HepG2 (cell line): ENCODE data around the gene RASL10A. TPM values are rescaled to one million over a fixed set of nuclear protein-coding genes. Genes with fewer than 3 reads are reported as not detected.

Experiments used
- AGO1 ChIP-seq: fragments of 200-400 bp; formaldehyde crosslinking; IDR thresholded peaks from 2 replicates; pipeline ENCODE4 v1.6.1; 2017; ENCODE audit warnings: mild to moderate bottlenecking, low read depth, low read length, moderate library complexity; ENCODE audit not compliant: poor library complexity, severe bottlenecking
- AHR ChIP-seq: IDR thresholded peaks from 2 replicates; pipeline ENCODE4 v1.6.1; 2018; ENCODE audit warnings: missing genetic modification reagents, missing compliant biosample characterization
- ATAD3A ChIP-seq: sonication (generic); formaldehyde crosslinking; IDR thresholded peaks from 2 replicates; pipeline ENCODE4 v1.4.0; 2020; ENCODE audit warnings: missing genetic modification reagents
- ATF3 ChIP-seq: sonication (generic); formaldehyde crosslinking; IDR thresholded peaks from 2 replicates; pipeline ENCODE4 v1.4.0; 2020; ENCODE audit warnings: missing genetic modification reagents
- CREM ChIP-seq, 2 experiments: sonication (generic) in 1 of 2; formaldehyde crosslinking in 1 of 2; IDR thresholded peaks; 2 replicates each; pipeline versions ENCODE4 v1.4.0 to v1.6.1; 2016 to 2020; ENCODE audit warnings: antibody characterized with exemption in 1 of 2, mild to moderate bottlenecking in 1 of 2, missing genetic modification reagents in 1 of 2
- DMAP1 ChIP-seq: IDR thresholded peaks from 2 replicates; pipeline ENCODE4 v1.6.1; 2016
- IRX3 ChIP-seq: sonication (generic); formaldehyde crosslinking; IDR thresholded peaks from 2 replicates; pipeline ENCODE4 v1.8.1; 2023; ENCODE audit warnings: mild to moderate bottlenecking, low read depth, missing genetic modification reagents, borderline replicate concordance
- KLF9 ChIP-seq: IDR thresholded peaks from 2 replicates; pipeline ENCODE4 v1.6.1; 2016; ENCODE audit warnings: low read depth
- POLR2AphosphoS2 ChIP-seq: IDR thresholded peaks from 2 replicates; pipeline ENCODE4 v1.6.1; 2011; ENCODE audit warnings: low read depth, low read length, improper control_type of control experiment
- SP2 ChIP-seq: sonication (generic); formaldehyde crosslinking; IDR thresholded peaks from 2 replicates; pipeline ENCODE4 v1.5.1; 2020; ENCODE audit warnings: mild to moderate bottlenecking, missing genetic modification reagents
- SPEN ChIP-seq: sonication (generic); formaldehyde crosslinking; IDR thresholded peaks from 2 replicates; pipeline ENCODE4 v1.5.1; 2020; ENCODE audit warnings: low read depth, mild to moderate bottlenecking, missing genetic modification reagents
- TFAP4 ChIP-seq: sonication (generic); IDR thresholded peaks from 2 replicates; pipeline ENCODE4 v1.6.1; 2016; ENCODE audit warnings: low read depth, borderline replicate concordance
- TFE3 ChIP-seq: IDR thresholded peaks from 2 replicates; pipeline ENCODE4 v1.6.1; 2016
- TMF1 ChIP-seq: sonication (generic); formaldehyde crosslinking; IDR thresholded peaks from 2 replicates; pipeline ENCODE4 v1.8.1; 2022; ENCODE audit warnings: low read depth, missing genetic modification reagents
- USF2 ChIP-seq, 2 experiments: sonication (generic) in 1 of 2; formaldehyde crosslinking in 1 of 2; IDR thresholded peaks; 2 replicates each; pipeline versions ENCODE4 v1.5.1 to v1.6.1; 2011 to 2020; ENCODE audit warnings: borderline replicate concordance in 1 of 2, low read depth in 1 of 2, low read length in 1 of 2, mild to moderate bottlenecking in 1 of 2, missing genetic modification reagents in 1 of 2, moderate library complexity in 1 of 2
- ZBTB3 ChIP-seq: sonication (generic); formaldehyde crosslinking; IDR thresholded peaks from 2 replicates; pipeline ENCODE4 v1.4.0; 2020; ENCODE audit warnings: low read depth, mild to moderate bottlenecking, moderate library complexity, missing genetic modification reagents, borderline replicate concordance
- ZBTB34 ChIP-seq: sonication (generic); formaldehyde crosslinking; IDR thresholded peaks from 2 replicates; pipeline ENCODE4 v1.8.0; 2022; ENCODE audit warnings: mild to moderate bottlenecking, missing genetic modification reagents
- ZEB1 ChIP-seq: IDR thresholded peaks from 2 replicates; pipeline ENCODE4 v1.6.1; 2012; ENCODE audit warnings: mild to moderate bottlenecking, low read depth, inconsistent platforms; ENCODE audit not compliant: insufficient replicate concordance
- ZNF234 ChIP-seq: sonication (generic); formaldehyde crosslinking; conservative IDR thresholded peaks from 2 replicates; pipeline ENCODE4 v1.5.1; 2020; ENCODE audit warnings: mild to moderate bottlenecking, missing genetic modification reagents
- ZNF382 ChIP-seq: sonication (generic); formaldehyde crosslinking; IDR thresholded peaks from 2 replicates; pipeline ENCODE4 v1.5.0; 2020; ENCODE audit warnings: missing genetic modification reagents, mild to moderate bottlenecking, borderline replicate concordance
- ZNF44 ChIP-seq: sonication (generic); formaldehyde crosslinking; IDR thresholded peaks from 2 replicates; pipeline ENCODE4 v1.5.1; 2020; ENCODE audit warnings: mild to moderate bottlenecking, missing genetic modification reagents
- ZNF589 ChIP-seq: sonication (generic); formaldehyde crosslinking; conservative IDR thresholded peaks from 2 replicates; pipeline ENCODE4 v1.8.0; 2022; ENCODE audit warnings: mild to moderate bottlenecking, moderate library complexity, missing genetic modification reagents
- ZNF776 ChIP-seq: sonication (generic); formaldehyde crosslinking; IDR thresholded peaks from 2 replicates; pipeline ENCODE4 v1.4.0; 2020; ENCODE audit warnings: mild to moderate bottlenecking, missing genetic modification reagents
- polyA plus RNA-seq, 8 experiments: library from polyadenylated mRNA; depleted of rRNA in 3 of 8; stranded (reverse) in 7 of 8; unstranded in 1 of 8; fragments of >200 nt; fragmentation: Illumina TruSeq in 4 of 8; extraction: Trizol in 4 of 8; gene quantifications; 2 replicates each; pipeline versions ENCODE4 v1.2.1 to v1.2.3, GENCODE V29; 2011 to 2016; ENCODE audit warnings: low read depth in 4 of 8, missing spikeins in 1 of 8, mixed read lengths in 1 of 8; ENCODE audit not compliant: insufficient read depth in 1 of 8
- total RNA-seq, 5 experiments: library from RNA; depleted of rRNA; stranded (reverse); fragments of >200 nt; fragmentation: Illumina TruSeq; extraction: Trizol; gene quantifications; 2 replicates each; pipeline ENCODE4 v1.2.3, GENCODE V29; 2016; ENCODE audit warnings: low read depth in 1 of 5

Gene RASL10A
- total and polyA plus RNA-seq, 2 of the 13 experiments (the other 11 are each of a cell fraction or from before 2014, with no cell fraction given), result 0.05 to 0.22 TPM

GRCh38 chr22:29306175-29306834, 9.2 kb downstream of the RASL10A start, which contains the start of gene GAS2L1 (continued):
- TF ChIP-seq ATF3 (CRISPR knock-in tag) (no peak), TMF1 (CRISPR knock-in tag) (peak; percentile 24; the same call in 1 of the 2 replicates), ATAD3A (no peak), AHR (CRISPR knock-in tag) (no peak), ZBTB34 (CRISPR knock-in tag) (no peak), SP2 (CRISPR knock-in tag) (no peak), TFAP4 (peak; percentile 41; the same call in 1 of the 2 replicates), TFE3 (peak; percentile 11; the same call in 1 of the 2 replicates), ZNF234 (CRISPR knock-in tag) (no peak), AGO1 (no peak), POLR2AphosphoS2 (no peak), IRX3 (CRISPR knock-in tag) (no peak), SPEN (CRISPR knock-in tag) (no peak), KLF9 (CRISPR knock-in tag) (no peak), USF2 (IDR thresholded peaks at IDR 0.05; ENCODE audit: low read depth, low read length) (no peak), USF2 (CRISPR knock-in tag; IDR thresholded peaks at IDR 0.05; ENCODE audit: borderline replicate concordance) (no peak), ZEB1 (no peak), ZNF776 (CRISPR knock-in tag) (0 out of 2 replicates have a peak, but pooled peaks have one; percentile 50), ZNF382 (no peak), DMAP1 (CRISPR knock-in tag) (no peak), ZNF589 (CRISPR knock-in tag) (no peak), ZBTB3 (CRISPR knock-in tag) (no peak), CREM (IDR thresholded peaks at IDR 0.05) (no peak), CREM (CRISPR knock-in tag; IDR thresholded peaks at IDR 0.05) (no peak), ZNF44 (CRISPR knock-in tag) (no peak)
